Stimulated activated CD8-positive, alpha-beta memory T cell treated with anti-CD3 and anti-CD28 coated beads, Interleukin-12 subunit alpha, Interleukin-12 subunit beta, amount 100 ng/mL, for 1 hour (primary cell): ENCODE data around the gene ATP9A.
"Not testable (repeated sequence)": the region's sequence is repeated elsewhere in the genome, so short reads cannot be mapped to it uniquely, and the experiment has no call there.

ENCODE experiments used
- DNase-seq: peaks from one replicate; pipeline ENCODE4 v3.0.0-alpha.2; 2020; ENCODE audit warnings: low read depth

ATP9A gene

GRCh38 chr20:51725584-51726176, 42.5 kb downstream of the ATP9A start:
- no peak for DNase-seq

GRCh38 chr20:51723026-51723425, 45.2 kb downstream of the ATP9A start:
- not testable (repeated sequence) for DNase-seq

GRCh38 chr20:51722246-51722645, 45.9 kb downstream of the ATP9A start:
- not testable (repeated sequence) for DNase-seq

- DNase-seq, result no peak
Observed at GRCh38 chr20:51720854-51721253, 47.3 kb downstream of the ATP9A start.

- no peak for DNase-seq
Observed at GRCh38 chr20:51720384-51720783, 47.8 kb downstream of the ATP9A start.

GRCh38 chr20:51715856-51716185, 52.4 kb downstream of the ATP9A start:
- no peak for DNase-seq

GRCh38 chr20:51715163-51715855, 52.9 kb downstream of the ATP9A start:
- no peak for DNase-seq

GRCh38 chr20:51713213-51713598, 55.0 kb downstream of the ATP9A start:
- DNase-seq, result no peak

- no peak for DNase-seq
Observed at GRCh38 chr20:51712501-51713212, 55.5 kb downstream of the ATP9A start.

GRCh38 chr20:51711426-51711825, 56.8 kb downstream of the ATP9A start:
- no peak for DNase-seq

GRCh38 chr20:51710361-51710894, 57.8 kb downstream of the ATP9A start:
- no peak for DNase-seq

GRCh38 chr20:51705400-51705799, 62.8 kb downstream of the ATP9A start:
- DNase-seq, result no peak

GRCh38 chr20:51703400-51704287, 64.5 kb downstream of the ATP9A start:
- no peak for DNase-seq

- DNase-seq, result no peak
Observed at GRCh38 chr20:51702556-51702955, 65.6 kb downstream of the ATP9A start.

GRCh38 chr20:51700809-51701285, 67.3 kb downstream of the ATP9A start:
- no peak for DNase-seq

GRCh38 chr20:51698252-51698651, 69.9 kb downstream of the ATP9A start:
- no peak for DNase-seq

- DNase-seq, result no peak
Observed at GRCh38 chr20:51697096-51697826, 70.9 kb downstream of the ATP9A start.

- DNase-seq, result no peak
Observed at GRCh38 chr20:51696304-51697071, 71.7 kb downstream of the ATP9A start.

GRCh38 chr20:51695574-51696303, 72.5 kb downstream of the ATP9A start:
- DNase-seq, result no peak
